IMR-90 (cell line): ENCODE results near the gene IFI35.

Experiments
- BHLHE40 ChIP-seq: fragments of 150-350 bp; IDR thresholded peaks from 2 replicates; pipeline ENCODE4 v1.6.1; 2016; ENCODE audit warnings: mild to moderate bottlenecking, low read depth, low read length
- CEBPB ChIP-seq: IDR thresholded peaks from 2 replicates; pipeline ENCODE4 v1.6.1; 2012; ENCODE audit warnings: low read depth, low read length, improper control_type of control experiment
- CHD1 ChIP-seq: IDR thresholded peaks from 2 replicates; pipeline ENCODE4 v1.6.1; 2012; ENCODE audit warnings: low read depth, low read length, improper control_type of control experiment
- MAFK ChIP-seq: IDR thresholded peaks from 2 replicates; pipeline ENCODE4 v1.6.1; 2012; ENCODE audit warnings: low read depth, low read length, improper control_type of control experiment
- MAZ ChIP-seq: IDR thresholded peaks from 2 replicates; pipeline ENCODE4 v1.6.1; 2012; ENCODE audit warnings: low read depth, mild to moderate bottlenecking, low read length, improper control_type of control experiment, moderate library complexity, borderline replicate concordance
- MXI1 ChIP-seq: IDR thresholded peaks from 2 replicates; pipeline ENCODE4 v1.6.1; 2012; ENCODE audit warnings: low read depth, mild to moderate bottlenecking, low read length, moderate library complexity, borderline replicate concordance
- NFE2L2 ChIP-seq: fragments of 150-350 bp; IDR thresholded peaks from 2 replicates; pipeline ENCODE4 v1.6.1; 2016; ENCODE audit warnings: low read depth, mild to moderate bottlenecking, low read length
- POLR2A ChIP-seq: IDR thresholded peaks from 2 replicates; pipeline ENCODE4 v1.6.1; 2012; ENCODE audit warnings: mild to moderate bottlenecking, low read depth, low read length
- RAD21 ChIP-seq: IDR thresholded peaks from 2 replicates; pipeline ENCODE4 v1.6.1; 2012; ENCODE audit warnings: low read length, improper control_type of control experiment
- RFX5 ChIP-seq: IDR thresholded peaks from 2 replicates; pipeline ENCODE4 v1.8.0; 2012; ENCODE audit warnings: low read depth, mild to moderate bottlenecking, low read length, moderate library complexity
- SMC3 ChIP-seq: fragments of 150-350 bp; IDR thresholded peaks from 2 replicates; pipeline ENCODE4 v1.6.1; 2016; ENCODE audit warnings: low read depth, mild to moderate bottlenecking, antibody characterized with exemption, low read length, moderate library complexity
- USF2 ChIP-seq: fragments of 150-350 bp; IDR thresholded peaks from 2 replicates; pipeline ENCODE4 v1.6.1; 2017; ENCODE audit warnings: mild to moderate bottlenecking, antibody characterized with exemption, low read length, low read depth
- TF ChIP-seq, protein P1 (sequence below): conservative IDR thresholded peaks from 2 replicates; pipeline ENCODE4 v1.5.1; 2012; ENCODE audit warnings: mild to moderate bottlenecking, low read depth, low read length, improper control_type of control experiment
- TF ChIP-seq, protein P2 (sequence below): fragments of 150-350 bp; IDR thresholded peaks from 2 replicates; pipeline ENCODE4 v1.6.1; 2016; ENCODE audit warnings: low read depth, mild to moderate bottlenecking, low read length, moderate library complexity, borderline replicate concordance

- no peak for TF ChIP-seq POLR2A
- TF ChIP-seq, protein P1, sequence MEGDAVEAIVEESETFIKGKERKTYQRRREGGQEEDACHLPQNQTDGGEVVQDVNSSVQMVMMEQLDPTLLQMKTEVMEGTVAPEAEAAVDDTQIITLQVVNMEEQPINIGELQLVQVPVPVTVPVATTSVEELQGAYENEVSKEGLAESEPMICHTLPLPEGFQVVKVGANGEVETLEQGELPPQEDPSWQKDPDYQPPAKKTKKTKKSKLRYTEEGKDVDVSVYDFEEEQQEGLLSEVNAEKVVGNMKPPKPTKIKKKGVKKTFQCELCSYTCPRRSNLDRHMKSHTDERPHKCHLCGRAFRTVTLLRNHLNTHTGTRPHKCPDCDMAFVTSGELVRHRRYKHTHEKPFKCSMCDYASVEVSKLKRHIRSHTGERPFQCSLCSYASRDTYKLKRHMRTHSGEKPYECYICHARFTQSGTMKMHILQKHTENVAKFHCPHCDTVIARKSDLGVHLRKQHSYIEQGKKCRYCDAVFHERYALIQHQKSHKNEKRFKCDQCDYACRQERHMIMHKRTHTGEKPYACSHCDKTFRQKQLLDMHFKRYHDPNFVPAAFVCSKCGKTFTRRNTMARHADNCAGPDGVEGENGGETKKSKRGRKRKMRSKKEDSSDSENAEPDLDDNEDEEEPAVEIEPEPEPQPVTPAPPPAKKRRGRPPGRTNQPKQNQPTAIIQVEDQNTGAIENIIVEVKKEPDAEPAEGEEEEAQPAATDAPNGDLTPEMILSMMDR: no peak
- TF ChIP-seq, protein P2, sequence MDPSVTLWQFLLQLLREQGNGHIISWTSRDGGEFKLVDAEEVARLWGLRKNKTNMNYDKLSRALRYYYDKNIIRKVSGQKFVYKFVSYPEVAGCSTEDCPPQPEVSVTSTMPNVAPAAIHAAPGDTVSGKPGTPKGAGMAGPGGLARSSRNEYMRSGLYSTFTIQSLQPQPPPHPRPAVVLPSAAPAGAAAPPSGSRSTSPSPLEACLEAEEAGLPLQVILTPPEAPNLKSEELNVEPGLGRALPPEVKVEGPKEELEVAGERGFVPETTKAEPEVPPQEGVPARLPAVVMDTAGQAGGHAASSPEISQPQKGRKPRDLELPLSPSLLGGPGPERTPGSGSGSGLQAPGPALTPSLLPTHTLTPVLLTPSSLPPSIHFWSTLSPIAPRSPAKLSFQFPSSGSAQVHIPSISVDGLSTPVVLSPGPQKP: no peak
- no peak for TF ChIP-seq MAFK
- no peak for TF ChIP-seq MAZ
- TF ChIP-seq CHD1: no peak
- TF ChIP-seq CEBPB: no peak
- no peak for TF ChIP-seq USF2
- no peak for TF ChIP-seq BHLHE40
- TF ChIP-seq MXI1: no peak
- no peak for TF ChIP-seq NFE2L2
- no peak for TF ChIP-seq RFX5
- no peak for TF ChIP-seq RAD21
- no peak for TF ChIP-seq SMC3
Observed at GRCh38 chr17:43019418-43019817, 12.8 kb downstream of the IFI35 start.
